GM12878 (cell line): ENCODE results near the gene FAAH2. TPM values are rescaled to one million over a fixed set of nuclear protein-coding genes. Genes with fewer than 3 reads are reported as not detected.

Experiments
- ATAC-seq: fragments of 200-7000 bp; cut with Tn5 transposase; 3 replicates; pipeline ENCODE4 v1.9.1; 2020; ENCODE audit warnings: mild to moderate bottlenecking, moderate library complexity
- BruUV-seq: library from RNA; stranded (reverse); fragments of 400-500 nt; replicated peaks from 2 replicates; lab custom pipeline; 2021; lab: Mats Ljungman, UMichigan
- CTCF ChIA-PET: fragments of 300-600 bp; sonication (Branson Sonifier 250); formaldehyde crosslinking; extraction: SDS; loops from one replicate; lab custom pipeline; 2021; ENCODE audit warnings: inconsistent platforms; lab: Yijun Ruan, JAX
- POLR2A ChIA-PET: fragments of 350-600 bp; formaldehyde crosslinking; extraction: SDS; loops from one replicate; lab custom pipeline; 2021; ENCODE audit warnings: inconsistent platforms; lab: Charles Lee
- RAD21 ChIA-PET: fragments of 300-600 bp; sonication (Branson Sonifier 250); formaldehyde crosslinking; loops from one replicate; lab custom pipeline; 2023; ENCODE audit warnings: antibody characterized with exemption; ENCODE audit not compliant: unreplicated experiment; lab: Charles Lee
- SMC1A ChIA-PET: fragments of 300-600 bp; sonication (Branson Sonifier 250); formaldehyde crosslinking; loops from one replicate; lab custom pipeline; 2023; ENCODE audit not compliant: unreplicated experiment, uncharacterized antibody; lab: Charles Lee
- DNase-seq: peaks from one replicate; pipeline ENCODE4 v3.0.0-alpha.2; 2011; ENCODE audit warnings: low read depth, low spot score
- FAIRE-seq: peaks from 3 replicates; lab custom pipeline; 2011; peaks lifted over from hg19 to GRCh38; lab: Jason Lieb, UNC
- H2AFZ ChIP-seq: 2 replicates; pipeline ENCODE4 v1.6.0; 2011; ENCODE audit warnings: low read depth, low read length, control low read depth; ENCODE audit not compliant: control insufficient read depth
- H3K27ac ChIP-seq: 2 replicates; pipeline ENCODE4 v1.5.1; 2011; ENCODE audit warnings: control low read depth; ENCODE audit not compliant: control insufficient read depth, insufficient read depth
- H3K27me3 ChIP-seq, 2 experiments: replicated peaks in 1 of 2; 2 replicates each; pipeline versions ENCODE4 v1.6.0 to v1.6.1; 2011; ENCODE audit warnings: low read length in 1 of 2; ENCODE audit not compliant: control insufficient read depth in 2 of 2, insufficient read depth in 2 of 2
- H3K36me3 ChIP-seq, 2 experiments: 2 replicates each; pipeline ENCODE4 v1.5.1; 2011; ENCODE audit warnings: low read length in 1 of 2; ENCODE audit not compliant: control insufficient read depth in 2 of 2, insufficient read depth in 2 of 2
- H3K4me1 ChIP-seq: 2 replicates; pipeline ENCODE4 v1.6.1; 2011; ENCODE audit warnings: mild to moderate bottlenecking, low read length, moderate library complexity, mixed read lengths; ENCODE audit not compliant: control insufficient read depth, insufficient read depth
- H3K4me2 ChIP-seq: 2 replicates; pipeline ENCODE4 v1.6.0; 2011; ENCODE audit warnings: control low read depth; ENCODE audit not compliant: control insufficient read depth, insufficient read depth
- H3K4me3 ChIP-seq: fragments of 200-600 bp; sonication (generic); 2 replicates; pipeline ENCODE4 v1.5.1; 2016
- H3K79me2 ChIP-seq: 2 replicates; pipeline ENCODE4 v1.6.0; 2011; ENCODE audit warnings: low read length; ENCODE audit not compliant: control insufficient read depth, insufficient read depth
- H3K9ac ChIP-seq: 2 replicates; pipeline ENCODE4 v1.8.0; 2011; ENCODE audit warnings: low read length, control low read depth, mixed read lengths; ENCODE audit not compliant: control insufficient read depth, insufficient read depth
- H3K9me3 ChIP-seq: replicated peaks from 3 replicates; pipeline ENCODE4 v1.5.1; 2011; ENCODE audit warnings: mild to moderate bottlenecking, low read length; ENCODE audit not compliant: control insufficient read depth, insufficient read depth
- H4K20me1 ChIP-seq: 2 replicates; pipeline ENCODE4 v1.6.0; 2011; ENCODE audit not compliant: control insufficient read depth, insufficient read depth
- BACH1 ChIP-seq: fragments of 450-650 bp; IDR thresholded peaks from 2 replicates; pipeline ENCODE4 v1.6.1; 2017; ENCODE audit warnings: mild to moderate bottlenecking, borderline replicate concordance
- BRCA1 ChIP-seq: IDR thresholded peaks from 2 replicates; pipeline ENCODE4 v1.6.1; 2011; ENCODE audit warnings: low read depth, low read length, improper control_type of control experiment
- FOXM1 ChIP-seq: IDR thresholded peaks from 2 replicates; pipeline ENCODE4 v1.6.1; 2012; ENCODE audit warnings: low read depth, mild to moderate bottlenecking, inconsistent platforms, low read length, moderate library complexity
- NBN ChIP-seq: fragments of 450-650 bp; IDR thresholded peaks from 2 replicates; pipeline ENCODE4 v1.6.1; 2016
- NFXL1 ChIP-seq: fragments of 450-650 bp; IDR thresholded peaks from 2 replicates; pipeline ENCODE4 v1.6.1; 2017; ENCODE audit warnings: antibody characterized with exemption, mild to moderate bottlenecking, borderline replicate concordance
- POLR2AphosphoS5 ChIP-seq: IDR thresholded peaks from 2 replicates; pipeline ENCODE4 v1.6.1; 2011; ENCODE audit warnings: mild to moderate bottlenecking, low read length, inconsistent platforms
- SMAD5 ChIP-seq: IDR thresholded peaks from 2 replicates; pipeline ENCODE4 v1.6.1; 2016; ENCODE audit warnings: antibody characterized with exemption, low read depth
- SMARCA5 ChIP-seq: fragments of 450-650 bp; IDR thresholded peaks from 2 replicates; pipeline ENCODE4 v1.6.1; 2017; ENCODE audit warnings: mild to moderate bottlenecking
- SRF ChIP-seq, 2 experiments: IDR thresholded peaks; 2 replicates each; pipeline ENCODE4 v1.6.1; 2011; ENCODE audit warnings: low read depth in 2 of 2, low read length in 2 of 2, mild to moderate bottlenecking in 1 of 2, moderate library complexity in 1 of 2
- SUZ12 ChIP-seq: fragments of 200-600 bp; sonication (generic); IDR thresholded peaks from one replicate; pipeline ENCODE4 v1.6.1; 2018; ENCODE audit warnings: antibody characterized with exemption, mild to moderate bottlenecking; ENCODE audit not compliant: unreplicated experiment
- WRNIP1 ChIP-seq: IDR thresholded peaks from 2 replicates; pipeline ENCODE4 v1.6.1; 2011; ENCODE audit warnings: low read depth, low read length, improper control_type of control experiment, borderline replicate concordance
- YBX1 ChIP-seq: fragments of 450-650 bp; IDR thresholded peaks from 2 replicates; pipeline ENCODE4 v1.6.1; 2016; ENCODE audit warnings: antibody characterized with exemption
- WGBS: methylation state at CpG from one replicate; pipeline ENCODE4 v1.1.6; 2016; ENCODE audit warnings: low lambda C conversion rate; ENCODE audit not compliant: insufficient replicate concordance, insufficient coverage; ENCODE audit errors: missing lambda C conversion rate; 5-methylcytosine and 5-hydroxymethylcytosine counted together
- in situ Hi-C: fragments of 300-500 bp; cut with MboI; formaldehyde crosslinking; loops from 9 replicates; pipeline ENCODE4 v1.14.3; 2018; ENCODE audit warnings: mixed read lengths
- intact Hi-C: fragments of 100-400 bp; cut with micrococcal nuclease; formaldehyde crosslinking; loops from one replicate; pipeline ENCODE4 v1.14.2; 2022; ENCODE audit not compliant: unreplicated experiment
- polyA plus RNA-seq, 11 experiments: library from polyadenylated mRNA; depleted of rRNA in 4 of 11; unstranded in 6 of 11; stranded (reverse) in 5 of 11; fragments of >200 nt; fragmentation: Nextera tagmentation in 4 of 11; fragmentation: Illumina TruSeq in 1 of 11; extraction: Ambion mirVana in 4 of 11; extraction: Trizol in 1 of 11; gene quantifications; 1 replicate in 1 of 11; 2 replicates in 10 of 11; pipeline versions ENCODE4 v1.2.1 to v1.2.3, GENCODE V29; 2011 to 2016; ENCODE audit warnings: inconsistent platforms in 2 of 11, missing spikeins in 2 of 11, low read depth in 1 of 11
- total RNA-seq, 4 experiments: library from RNA; depleted of rRNA in 3 of 4; stranded (reverse); fragments of >200 nt in 3 of 4; fragmentation: Illumina TruSeq in 1 of 4; extraction: Trizol in 1 of 4; gene quantifications; 2 replicates each; pipeline versions ENCODE4 v1.2.1 to v1.2.3, GENCODE V29; 2013 to 2021
- TF ChIP-seq, protein P1 (sequence below): fragments of 450-650 bp; IDR thresholded peaks from 2 replicates; pipeline ENCODE4 v1.6.1; 2017; ENCODE audit warnings: mild to moderate bottlenecking, moderate library complexity
- TF ChIP-seq, protein P2 (sequence below): IDR thresholded peaks from 2 replicates; pipeline ENCODE4 v1.6.1; 2011; ENCODE audit warnings: low read depth, mild to moderate bottlenecking, low read length, moderate library complexity, borderline replicate concordance; ENCODE audit errors: extremely low read depth
- TF ChIP-seq, protein P3 (sequence below): fragments of 150-350 bp; IDR thresholded peaks from 2 replicates; pipeline ENCODE4 v1.6.1; 2014; ENCODE audit warnings: mild to moderate bottlenecking, low read depth, low read length

FAAH2 gene
- total and polyA plus RNA-seq, 10 of the 15 experiments (the other 5 are each of a cell fraction or from before 2014, with no cell fraction given): 0.88 to 5.4 (median 1.5) TPM

DNA sequence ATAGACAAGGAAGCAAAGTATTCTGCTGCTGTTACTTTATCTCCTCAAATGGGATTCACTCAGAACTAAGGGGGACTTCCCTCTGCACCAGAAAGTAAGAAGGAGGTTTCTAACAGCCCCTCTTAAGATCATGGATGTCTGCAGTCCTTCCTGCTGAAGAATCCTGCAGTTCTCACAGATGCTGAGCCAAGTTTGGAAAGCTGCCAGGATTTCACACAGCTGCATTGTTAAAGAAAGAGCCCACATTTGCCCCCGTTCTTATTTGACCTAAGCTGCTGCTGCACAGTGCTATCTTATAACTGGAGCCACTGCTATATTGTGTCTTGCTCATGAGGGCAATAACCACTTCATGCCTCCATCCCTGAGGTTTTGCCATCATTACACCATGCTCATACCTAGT, 81.1 kb downstream of the FAAH2 start (continued):
- TF ChIP-seq, protein P1, sequence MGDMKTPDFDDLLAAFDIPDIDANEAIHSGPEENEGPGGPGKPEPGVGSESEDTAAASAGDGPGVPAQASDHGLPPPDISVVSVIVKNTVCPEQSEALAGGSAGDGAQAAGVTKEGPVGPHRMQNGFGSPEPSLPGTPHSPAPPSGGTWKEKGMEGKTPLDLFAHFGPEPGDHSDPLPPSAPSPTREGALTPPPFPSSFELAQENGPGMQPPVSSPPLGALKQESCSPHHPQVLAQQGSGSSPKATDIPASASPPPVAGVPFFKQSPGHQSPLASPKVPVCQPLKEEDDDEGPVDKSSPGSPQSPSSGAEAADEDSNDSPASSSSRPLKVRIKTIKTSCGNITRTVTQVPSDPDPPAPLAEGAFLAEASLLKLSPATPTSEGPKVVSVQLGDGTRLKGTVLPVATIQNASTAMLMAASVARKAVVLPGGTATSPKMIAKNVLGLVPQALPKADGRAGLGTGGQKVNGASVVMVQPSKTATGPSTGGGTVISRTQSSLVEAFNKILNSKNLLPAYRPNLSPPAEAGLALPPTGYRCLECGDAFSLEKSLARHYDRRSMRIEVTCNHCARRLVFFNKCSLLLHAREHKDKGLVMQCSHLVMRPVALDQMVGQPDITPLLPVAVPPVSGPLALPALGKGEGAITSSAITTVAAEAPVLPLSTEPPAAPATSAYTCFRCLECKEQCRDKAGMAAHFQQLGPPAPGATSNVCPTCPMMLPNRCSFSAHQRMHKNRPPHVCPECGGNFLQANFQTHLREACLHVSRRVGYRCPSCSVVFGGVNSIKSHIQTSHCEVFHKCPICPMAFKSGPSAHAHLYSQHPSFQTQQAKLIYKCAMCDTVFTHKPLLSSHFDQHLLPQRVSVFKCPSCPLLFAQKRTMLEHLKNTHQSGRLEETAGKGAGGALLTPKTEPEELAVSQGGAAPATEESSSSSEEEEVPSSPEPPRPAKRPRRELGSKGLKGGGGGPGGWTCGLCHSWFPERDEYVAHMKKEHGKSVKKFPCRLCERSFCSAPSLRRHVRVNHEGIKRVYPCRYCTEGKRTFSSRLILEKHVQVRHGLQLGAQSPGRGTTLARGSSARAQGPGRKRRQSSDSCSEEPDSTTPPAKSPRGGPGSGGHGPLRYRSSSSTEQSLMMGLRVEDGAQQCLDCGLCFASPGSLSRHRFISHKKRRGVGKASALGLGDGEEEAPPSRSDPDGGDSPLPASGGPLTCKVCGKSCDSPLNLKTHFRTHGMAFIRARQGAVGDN: no peak

DNA sequence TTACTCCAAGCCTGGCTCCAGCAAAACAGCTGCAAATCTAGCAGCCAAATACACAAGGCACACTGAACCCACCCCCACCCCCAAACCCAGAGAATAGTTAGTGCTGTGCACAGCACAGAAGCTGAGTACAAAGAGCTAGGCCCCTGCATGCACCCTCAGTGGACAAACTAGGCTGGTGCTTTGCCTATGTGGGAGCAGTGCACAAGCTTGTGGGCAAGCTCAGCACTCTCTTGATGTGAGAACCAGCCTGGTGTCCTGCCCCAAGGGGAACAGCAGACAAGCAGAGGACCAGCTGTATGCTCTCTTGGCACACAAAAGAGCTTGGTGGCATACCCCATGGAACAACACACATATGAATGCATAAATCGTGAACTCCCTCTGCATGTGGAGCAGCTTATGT, 81.7 kb downstream of the FAAH2 start:
- SMC1A ChIA-PET: interaction anchor here (0.9 kb wide), 1 partner anchor 19 kb away, joined by 3 read pairs; no protein-coding TSS in a partner anchor
- Histone ChIP-seq H3K9ac (no peak overlapping the region), H3K4me1 (no peaks in the 10 kb centered on the region), H3K9me3 (no peaks in the 10 kb centered on the region), H3K4me2 (no peak overlapping the region), H2AFZ (no peak overlapping the region), H3K27me3 (no peaks in the 10 kb centered on the region), H3K27ac (no peak overlapping the region), H3K79me2 (no peaks in the 10 kb centered on the region), H3K36me3 (no peaks in the 10 kb centered on the region), H3K4me3 (no peak overlapping the region), H4K20me1 (no peaks in the 10 kb centered on the region)
- BruUV-seq: no TSS peak
- CTCF ChIA-PET: no interaction called here
- DNase-seq (no peak), ATAC-seq (no peak), FAIRE-seq (no peak)
- RAD21 ChIA-PET: no interaction called here
- POLR2A ChIA-PET: interaction anchor here (0.6 kb wide), 1 partner anchor 94 kb away, joined by 3 read pairs; no protein-coding TSS in a partner anchor
- in situ Hi-C loops (loop anchor here (25.0 kb wide), 1 partner anchor 919 kb away; no protein-coding TSS in a partner anchor), intact Hi-C loops (no loop called here)
- WGBS: 0% methylated on average over 1 of the region's 1 CpG
- no peak for TF ChIP-seq SMARCA5
- TF ChIP-seq BACH1: no peak
- TF ChIP-seq SRF (IDR thresholded peaks at IDR 0.05; ENCODE audit: low read depth in 2 of 2, low read length in 2 of 2): no peak
- TF ChIP-seq POLR2AphosphoS5: no peak
- TF ChIP-seq NBN: no peak
- TF ChIP-seq SUZ12: no peak
- no peak for TF ChIP-seq YBX1
- TF ChIP-seq, protein P2, sequence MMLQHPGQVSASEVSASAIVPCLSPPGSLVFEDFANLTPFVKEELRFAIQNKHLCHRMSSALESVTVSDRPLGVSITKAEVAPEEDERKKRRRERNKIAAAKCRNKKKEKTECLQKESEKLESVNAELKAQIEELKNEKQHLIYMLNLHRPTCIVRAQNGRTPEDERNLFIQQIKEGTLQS: no peak
- TF ChIP-seq, protein P3, sequence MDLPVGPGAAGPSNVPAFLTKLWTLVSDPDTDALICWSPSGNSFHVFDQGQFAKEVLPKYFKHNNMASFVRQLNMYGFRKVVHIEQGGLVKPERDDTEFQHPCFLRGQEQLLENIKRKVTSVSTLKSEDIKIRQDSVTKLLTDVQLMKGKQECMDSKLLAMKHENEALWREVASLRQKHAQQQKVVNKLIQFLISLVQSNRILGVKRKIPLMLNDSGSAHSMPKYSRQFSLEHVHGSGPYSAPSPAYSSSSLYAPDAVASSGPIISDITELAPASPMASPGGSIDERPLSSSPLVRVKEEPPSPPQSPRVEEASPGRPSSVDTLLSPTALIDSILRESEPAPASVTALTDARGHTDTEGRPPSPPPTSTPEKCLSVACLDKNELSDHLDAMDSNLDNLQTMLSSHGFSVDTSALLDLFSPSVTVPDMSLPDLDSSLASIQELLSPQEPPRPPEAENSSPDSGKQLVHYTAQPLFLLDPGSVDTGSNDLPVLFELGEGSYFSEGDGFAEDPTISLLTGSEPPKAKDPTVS: no peak
- TF ChIP-seq FOXM1: no peak
- TF ChIP-seq NFXL1: no peak
- TF ChIP-seq WRNIP1: no peak
- no peak for TF ChIP-seq BRCA1
- no peak for TF ChIP-seq SMAD5
